ENCODE measurements around the gene TCAP. TPM values are rescaled to one million over a fixed set of nuclear protein-coding genes. Genes with fewer than 3 reads are reported as not detected.
A peak's percentile ranks its signal among the peaks of the same experiment; 100 is the strongest.

TCAP gene
- total RNA-seq, 3 donors from 2014 or later (not counting 1 experiment from before 2014, with no cell fraction given) = 1.3 to 3.8 (median 2.4) TPM

DNA sequence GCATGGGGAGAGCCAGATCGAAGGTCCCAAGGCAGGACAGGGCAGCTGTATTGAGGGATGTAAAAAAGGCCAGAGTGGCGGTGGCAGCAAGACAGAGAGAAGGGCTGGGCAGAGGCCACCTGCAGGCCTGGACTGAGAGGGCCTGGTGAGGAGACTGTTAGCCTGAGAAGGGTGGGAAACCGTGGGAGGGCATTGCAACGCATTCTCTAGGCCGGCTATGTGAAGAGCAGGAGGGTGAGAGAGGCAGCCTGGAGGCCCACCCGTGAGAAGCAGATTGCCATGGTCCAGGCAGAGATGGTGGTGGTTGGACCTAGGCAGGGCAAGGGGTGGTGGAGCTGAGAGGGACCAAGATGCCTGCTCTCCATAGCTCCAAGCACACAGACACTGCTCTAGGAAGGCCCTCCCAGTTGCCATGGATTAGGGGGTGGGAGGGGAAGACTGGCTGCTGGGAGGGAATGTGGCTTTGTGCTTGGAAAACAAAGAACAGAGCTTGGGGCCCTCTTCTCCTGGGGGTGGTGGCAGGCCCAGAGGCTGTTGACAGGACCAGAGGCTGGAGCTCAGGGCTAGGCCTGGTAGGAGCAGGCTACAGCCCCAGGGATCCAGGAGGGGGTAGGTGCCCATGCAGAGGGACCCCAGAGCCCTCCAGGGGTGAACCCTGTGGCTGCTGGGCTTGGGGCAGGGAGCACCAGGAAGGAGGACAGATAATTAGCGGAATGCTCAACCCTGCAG, 12.4 kb upstream of the TCAP start:
- 76% methylated on average over 7 of the region's 7 CpGs for WGBS (ENCODE audit: insufficient coverage)
- Mint-ChIP-seq H3K27ac (peak overlapping the region; percentile 65 to 79), H3K36me3 (no peaks in the 10 kb centered on the region), H3K27me3 (ENCODE audit: low read depth in 2 of 2) (no peaks in the 10 kb centered on the region), H3K4me3 (no peak overlapping the region), H3K4me1 (peaks cover 40 to 62% of the 10 kb centered on the region in 2 donors), H3K9me3 (no peaks in the 10 kb centered on the region)
- TF ChIP-seq, protein P1, sequence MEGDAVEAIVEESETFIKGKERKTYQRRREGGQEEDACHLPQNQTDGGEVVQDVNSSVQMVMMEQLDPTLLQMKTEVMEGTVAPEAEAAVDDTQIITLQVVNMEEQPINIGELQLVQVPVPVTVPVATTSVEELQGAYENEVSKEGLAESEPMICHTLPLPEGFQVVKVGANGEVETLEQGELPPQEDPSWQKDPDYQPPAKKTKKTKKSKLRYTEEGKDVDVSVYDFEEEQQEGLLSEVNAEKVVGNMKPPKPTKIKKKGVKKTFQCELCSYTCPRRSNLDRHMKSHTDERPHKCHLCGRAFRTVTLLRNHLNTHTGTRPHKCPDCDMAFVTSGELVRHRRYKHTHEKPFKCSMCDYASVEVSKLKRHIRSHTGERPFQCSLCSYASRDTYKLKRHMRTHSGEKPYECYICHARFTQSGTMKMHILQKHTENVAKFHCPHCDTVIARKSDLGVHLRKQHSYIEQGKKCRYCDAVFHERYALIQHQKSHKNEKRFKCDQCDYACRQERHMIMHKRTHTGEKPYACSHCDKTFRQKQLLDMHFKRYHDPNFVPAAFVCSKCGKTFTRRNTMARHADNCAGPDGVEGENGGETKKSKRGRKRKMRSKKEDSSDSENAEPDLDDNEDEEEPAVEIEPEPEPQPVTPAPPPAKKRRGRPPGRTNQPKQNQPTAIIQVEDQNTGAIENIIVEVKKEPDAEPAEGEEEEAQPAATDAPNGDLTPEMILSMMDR (IDR thresholded peaks at IDR 0.05) = no peak
- H3K27me3 ChIP-seq (ENCODE audit: control insufficient read depth, insufficient read depth, low read length) = no peaks in the 10 kb centered on the region
- H3K4me1 ChIP-seq (ENCODE audit: control insufficient read depth, insufficient read depth, low read length) = peaks cover 3% of the 10 kb centered on the region
- H3K27ac ChIP-seq (ENCODE audit: low read length) = no peak overlapping the region
- no peak for ATAC-seq
- peaks cover 16% of the 10 kb centered on the region for H3K36me3 ChIP-seq (ENCODE audit: control insufficient read depth, insufficient read depth, low read length)
- intact Hi-C loops (cut with micrococcal nuclease) = no loop called here
- DNase-seq = no peak
- no peaks in the 10 kb centered on the region for H3K9me3 ChIP-seq (ENCODE audit: control insufficient read depth, insufficient read depth, low read length)
- H3K4me3 ChIP-seq (ENCODE audit: low read length) = no peak overlapping the region

DNA sequence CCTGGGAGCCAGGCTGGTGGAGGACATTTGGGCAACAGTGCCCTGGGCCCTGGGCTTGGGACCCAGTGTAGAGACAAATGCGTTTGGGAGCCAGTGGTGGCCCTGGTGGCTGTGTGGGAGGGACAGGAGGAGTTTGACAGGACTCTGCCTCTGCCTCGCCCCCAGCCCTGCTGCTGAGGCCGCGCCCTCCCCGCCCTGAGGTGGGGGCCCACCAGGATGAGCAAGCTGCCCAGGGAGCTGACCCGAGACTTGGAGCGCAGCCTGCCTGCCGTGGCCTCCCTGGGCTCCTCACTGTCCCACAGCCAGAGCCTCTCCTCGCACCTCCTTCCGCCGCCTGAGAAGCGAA, 11.9 kb upstream of the TCAP start:
- no peaks in the 10 kb centered on the region for H3K36me3 Mint-ChIP-seq
- DNase-seq (no peak), ATAC-seq (no peak)
- Histone ChIP-seq H3K9me3 (ENCODE audit: control insufficient read depth, insufficient read depth, low read length) (no peaks in the 10 kb centered on the region), H3K36me3 (ENCODE audit: control insufficient read depth, insufficient read depth, low read length) (peaks cover 22% of the 10 kb centered on the region), H3K4me1 (ENCODE audit: control insufficient read depth, insufficient read depth, low read length) (peaks cover 3% of the 10 kb centered on the region), H3K27me3 (ENCODE audit: control insufficient read depth, insufficient read depth, low read length) (no peaks in the 10 kb centered on the region), H3K4me3 (ENCODE audit: low read length) (no peak overlapping the region), H3K27ac (ENCODE audit: low read length) (no peak overlapping the region)
- peaks cover 40 to 62% of the 10 kb centered on the region in 2 donors for H3K4me1 Mint-ChIP-seq
- TF ChIP-seq, protein P1 (IDR thresholded peaks at IDR 0.05) = no peak
- no peak overlapping the region for H3K4me3 Mint-ChIP-seq
- H3K27me3 Mint-ChIP-seq (ENCODE audit: low read depth in 2 of 2) = no peaks in the 10 kb centered on the region
- intact Hi-C loops (cut with micrococcal nuclease) = no loop called here
- H3K9me3 Mint-ChIP-seq = no peaks in the 10 kb centered on the region
- 89% methylated on average over 12 of the region's 12 CpGs for WGBS (ENCODE audit: insufficient coverage)
- peak overlapping the region; percentile 59 to 79 for H3K27ac Mint-ChIP-seq

DNA sequence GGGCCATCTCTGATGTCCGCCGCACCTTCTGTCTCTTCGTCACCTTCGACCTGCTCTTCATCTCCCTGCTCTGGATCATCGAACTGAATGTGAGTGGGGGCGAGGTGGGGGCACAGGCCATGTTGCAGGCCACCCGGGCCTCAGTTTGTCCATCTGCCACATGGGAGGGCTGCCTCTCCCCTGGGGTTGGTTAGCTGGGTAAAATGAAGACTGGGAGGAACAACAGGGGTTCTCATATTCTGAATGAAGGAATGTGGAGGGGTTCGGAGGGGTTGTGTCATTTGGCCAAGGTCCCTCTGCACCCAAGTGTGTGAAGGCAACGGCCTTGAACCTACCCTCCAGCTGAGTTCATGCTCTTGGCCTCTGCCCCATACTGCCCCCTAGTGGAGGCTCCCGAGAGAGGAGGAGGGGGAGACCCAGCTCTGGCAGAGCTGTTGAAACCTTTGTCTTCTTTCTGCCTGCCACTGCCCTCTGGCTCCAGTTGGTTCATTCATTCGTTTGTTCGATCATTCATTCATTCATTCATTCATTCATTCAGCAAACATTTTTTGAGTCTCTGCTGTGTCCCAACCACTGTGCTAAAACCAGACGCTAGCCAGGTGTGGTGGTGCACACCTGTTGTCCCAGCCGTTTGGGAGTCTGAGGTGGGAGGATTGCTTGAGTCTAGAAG, 11.4 kb upstream of the TCAP start:
- Histone ChIP-seq H3K9me3 (ENCODE audit: control insufficient read depth, insufficient read depth, low read length) (no peaks in the 10 kb centered on the region), H3K4me3 (ENCODE audit: low read length) (no peak overlapping the region), H3K27ac (ENCODE audit: low read length) (no peak overlapping the region), H3K4me1 (ENCODE audit: control insufficient read depth, insufficient read depth, low read length) (peaks cover 6% of the 10 kb centered on the region), H3K27me3 (ENCODE audit: control insufficient read depth, insufficient read depth, low read length) (no peaks in the 10 kb centered on the region), H3K36me3 (ENCODE audit: control insufficient read depth, insufficient read depth, low read length) (peaks cover 26% of the 10 kb centered on the region)
- Mint-ChIP-seq H3K9me3 (no peaks in the 10 kb centered on the region), H3K4me3 (no peak overlapping the region), H3K4me1 (peaks cover 37 to 58% of the 10 kb centered on the region in 2 donors), H3K27me3 (ENCODE audit: low read depth in 2 of 2) (no peaks in the 10 kb centered on the region), H3K36me3 (no peaks in the 10 kb centered on the region), H3K27ac (peak overlapping the region in 1 of 2 donors; percentile 59)
- DNase-seq = peak; percentile 77 to 87
- peak; percentile 81 to 98 (median 95) for ATAC-seq
- TF ChIP-seq, protein P1 (IDR thresholded peaks at IDR 0.05) = peak; percentile 93
- WGBS (ENCODE audit: insufficient coverage) = 74% methylated on average over 14 of the region's 14 CpGs
- intact Hi-C loops (cut with micrococcal nuclease) = no loop called here

Measured in natural killer cell (primary cell).